ENCODE data around the gene SLC27A2.

The SLC27A2 gene

GRCh38 chr15:50162969-50163718 is 18.9 kb upstream of the SLC27A2 start:
- Histone ChIP-seq H4K91ac (ENCODE audit: low read depth, low read length, poor library complexity) (no peak overlapping the region), H3K4me1 (ENCODE audit: control insufficient read depth in 2 of 2, insufficient read depth in 1 of 2, low read depth in 1 of 2, low read length in 2 of 2) (no peaks in the 10 kb centered on the region), H2AFZ (ENCODE audit: low read length) (no peak overlapping the region), H3K9ac (ENCODE audit: low read depth, low read length, poor library complexity) (no peak overlapping the region), H3K36me3 (replicated peaks in 1 of 2; ENCODE audit: control insufficient read depth in 2 of 2, insufficient read depth in 2 of 2, low read length in 2 of 2) (no peaks in the 10 kb centered on the region), H2AK5ac (ENCODE audit: low read depth, low read length) (no peak overlapping the region), H2BK5ac (ENCODE audit: low read length) (no peak overlapping the region), H3K4me2 (ENCODE audit: insufficient read depth, low read length, poor library complexity, severe bottlenecking) (no peak overlapping the region), H3K79me1 (ENCODE audit: low read depth, low read length) (no peaks in the 10 kb centered on the region), H3K18ac (ENCODE audit: low read length) (no peak overlapping the region), H3K23ac (ENCODE audit: low read depth, low read length, poor library complexity) (no peak overlapping the region), H2BK12ac (ENCODE audit: low read length) (no peak overlapping the region), H3K4me3 (ENCODE audit: low read length in 2 of 2) (no peak overlapping the region), H3K4ac (ENCODE audit: low read length) (no peak overlapping the region), H2BK15ac (ENCODE audit: low read length) (no peak overlapping the region), H3K14ac (ENCODE audit: low read length) (no peak overlapping the region), H3K27me3 (ENCODE audit: control insufficient read depth in 3 of 3, insufficient read depth in 3 of 3, low read depth in 1 of 3, low read length in 3 of 3) (no peaks in the 10 kb centered on the region), H3K27ac (replicated peaks; ENCODE audit: low read length) (no peak overlapping the region), H2BK120ac (ENCODE audit: low read depth, low read length) (no peak overlapping the region), H3K9me3 (replicated peaks in 1 of 2; ENCODE audit: control insufficient read depth in 2 of 2, insufficient read depth in 1 of 2, low read depth in 1 of 2, low read length in 2 of 2) (no peaks in the 10 kb centered on the region), H4K8ac (ENCODE audit: low read depth, low read length) (no peak overlapping the region)
- no CpG with 5 or more reads among the region's 2 CpGs for WGBS, 2 donors (ENCODE audit: extremely low coverage in 2 of 2, insufficient read length in 2 of 2, insufficient replicate concordance in 1 of 2)
- DNase-seq (ENCODE audit: low spot score): no peak

DNA sequence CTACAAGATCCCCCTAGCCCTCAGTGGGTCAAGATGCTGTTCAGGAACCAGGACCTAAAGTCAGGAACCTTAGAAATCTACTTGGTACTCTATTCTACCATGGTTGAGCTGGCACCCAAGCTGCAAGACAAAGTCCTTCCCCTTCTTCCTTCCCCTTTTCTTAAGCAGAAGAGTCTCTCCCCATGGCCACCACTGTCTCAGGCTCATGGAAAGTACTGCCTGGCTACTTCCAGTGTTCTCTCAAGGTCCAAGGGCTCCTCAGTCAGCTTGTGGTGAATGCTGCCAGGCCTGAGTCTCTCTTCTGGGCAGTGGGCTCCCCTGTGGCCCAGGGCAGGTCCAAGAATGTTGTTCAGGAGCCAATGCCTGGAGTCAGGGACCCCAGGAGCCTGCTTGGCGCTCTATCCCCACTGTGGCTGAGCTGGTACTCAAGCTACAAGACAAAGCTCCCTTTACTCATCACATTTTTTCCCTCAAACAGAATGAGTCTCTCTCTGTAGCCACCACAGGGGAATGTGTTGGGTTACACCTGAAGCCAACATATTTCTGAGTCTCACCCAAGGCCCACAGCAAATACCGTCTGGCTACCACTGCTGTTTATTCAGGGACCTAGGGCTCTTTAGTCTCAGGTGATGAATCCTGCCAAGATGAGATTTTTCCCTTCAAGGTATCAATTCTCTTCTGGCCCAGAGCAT is 18.1 kb upstream of the SLC27A2 start:
- Histone ChIP-seq H3K9ac (ENCODE audit: low read depth, low read length, poor library complexity) (no peak overlapping the region), H3K9me3 (replicated peaks in 1 of 2; ENCODE audit: control insufficient read depth in 2 of 2, insufficient read depth in 1 of 2, low read depth in 1 of 2, low read length in 2 of 2) (no peaks in the 10 kb centered on the region), H3K36me3 (replicated peaks in 1 of 2; ENCODE audit: control insufficient read depth in 2 of 2, insufficient read depth in 2 of 2, low read length in 2 of 2) (no peaks in the 10 kb centered on the region), H3K14ac (ENCODE audit: low read length) (no peak overlapping the region), H4K8ac (ENCODE audit: low read depth, low read length) (no peak overlapping the region), H2BK15ac (ENCODE audit: low read length) (no peak overlapping the region), H2BK12ac (ENCODE audit: low read length) (no peak overlapping the region), H3K4me3 (ENCODE audit: low read length in 2 of 2) (no peak overlapping the region), H3K27ac (replicated peaks; ENCODE audit: low read length) (no peak overlapping the region), H2BK5ac (ENCODE audit: low read length) (no peak overlapping the region), H2AK5ac (ENCODE audit: low read depth, low read length) (no peak overlapping the region), H3K4me1 (ENCODE audit: control insufficient read depth in 2 of 2, insufficient read depth in 1 of 2, low read depth in 1 of 2, low read length in 2 of 2) (no peaks in the 10 kb centered on the region), H3K4ac (ENCODE audit: low read length) (no peak overlapping the region), H4K91ac (ENCODE audit: low read depth, low read length, poor library complexity) (no peak overlapping the region), H3K27me3 (ENCODE audit: control insufficient read depth in 3 of 3, insufficient read depth in 3 of 3, low read depth in 1 of 3, low read length in 3 of 3) (no peaks in the 10 kb centered on the region), H3K18ac (ENCODE audit: low read length) (no peak overlapping the region), H3K4me2 (ENCODE audit: insufficient read depth, low read length, poor library complexity, severe bottlenecking) (no peak overlapping the region), H3K79me1 (ENCODE audit: low read depth, low read length) (no peaks in the 10 kb centered on the region), H2AFZ (ENCODE audit: low read length) (no peak overlapping the region), H3K23ac (ENCODE audit: low read depth, low read length, poor library complexity) (no peak overlapping the region), H2BK120ac (ENCODE audit: low read depth, low read length) (no peak overlapping the region)
- DNase-seq (ENCODE audit: low spot score): no peak
- no CpG with 5 or more reads among the region's 2 CpGs for WGBS, 2 donors (ENCODE audit: extremely low coverage in 2 of 2, insufficient read length in 2 of 2, insufficient replicate concordance in 1 of 2)

DNA sequence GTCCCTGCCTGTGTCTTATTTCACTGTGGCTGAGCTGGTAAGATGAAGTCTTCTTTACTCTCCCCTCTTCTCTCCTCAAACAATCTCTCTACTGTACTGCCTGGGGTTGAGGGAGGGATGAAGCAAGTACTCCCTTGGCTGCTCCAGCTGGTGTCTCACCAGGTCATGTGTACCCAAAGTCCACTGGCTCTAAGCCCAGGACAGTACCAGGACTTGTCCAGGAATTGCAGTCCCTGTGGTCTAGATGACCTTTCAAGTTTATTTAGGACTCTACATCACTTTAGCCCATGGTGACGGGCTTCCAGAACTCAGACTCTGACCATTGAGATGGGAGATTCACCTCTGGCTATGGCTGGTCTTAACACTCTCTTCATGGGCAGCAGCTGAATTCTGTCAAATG is 17.5 kb upstream of the SLC27A2 start:
- Histone ChIP-seq H4K8ac (ENCODE audit: low read depth, low read length) (no peak overlapping the region), H2BK5ac (ENCODE audit: low read length) (no peak overlapping the region), H3K4me2 (ENCODE audit: insufficient read depth, low read length, poor library complexity, severe bottlenecking) (no peak overlapping the region), H3K36me3 (replicated peaks in 1 of 2; ENCODE audit: control insufficient read depth in 2 of 2, insufficient read depth in 2 of 2, low read length in 2 of 2) (no peaks in the 10 kb centered on the region), H3K4me1 (ENCODE audit: control insufficient read depth in 2 of 2, insufficient read depth in 1 of 2, low read depth in 1 of 2, low read length in 2 of 2) (no peaks in the 10 kb centered on the region), H3K23ac (ENCODE audit: low read depth, low read length, poor library complexity) (no peak overlapping the region), H2AK5ac (ENCODE audit: low read depth, low read length) (no peak overlapping the region), H3K4me3 (ENCODE audit: low read length in 2 of 2) (no peak overlapping the region), H2BK120ac (ENCODE audit: low read depth, low read length) (no peak overlapping the region), H3K9ac (ENCODE audit: low read depth, low read length, poor library complexity) (no peak overlapping the region), H3K9me3 (replicated peaks in 1 of 2; ENCODE audit: control insufficient read depth in 2 of 2, insufficient read depth in 1 of 2, low read depth in 1 of 2, low read length in 2 of 2) (no peaks in the 10 kb centered on the region), H3K4ac (ENCODE audit: low read length) (no peak overlapping the region), H2AFZ (ENCODE audit: low read length) (no peak overlapping the region), H3K79me1 (ENCODE audit: low read depth, low read length) (no peaks in the 10 kb centered on the region), H3K18ac (ENCODE audit: low read length) (no peak overlapping the region), H3K27ac (replicated peaks; ENCODE audit: low read length) (no peak overlapping the region), H3K27me3 (ENCODE audit: control insufficient read depth in 3 of 3, insufficient read depth in 3 of 3, low read depth in 1 of 3, low read length in 3 of 3) (no peaks in the 10 kb centered on the region), H2BK15ac (ENCODE audit: low read length) (no peak overlapping the region), H2BK12ac (ENCODE audit: low read length) (no peak overlapping the region), H3K14ac (ENCODE audit: low read length) (no peak overlapping the region), H4K91ac (ENCODE audit: low read depth, low read length, poor library complexity) (no peak overlapping the region)
- DNase-seq (ENCODE audit: low spot score): no peak
- no CpG with 5 or more reads among the region's 1 CpG for WGBS, 2 donors (ENCODE audit: extremely low coverage in 2 of 2, insufficient read length in 2 of 2, insufficient replicate concordance in 1 of 2)

DNA sequence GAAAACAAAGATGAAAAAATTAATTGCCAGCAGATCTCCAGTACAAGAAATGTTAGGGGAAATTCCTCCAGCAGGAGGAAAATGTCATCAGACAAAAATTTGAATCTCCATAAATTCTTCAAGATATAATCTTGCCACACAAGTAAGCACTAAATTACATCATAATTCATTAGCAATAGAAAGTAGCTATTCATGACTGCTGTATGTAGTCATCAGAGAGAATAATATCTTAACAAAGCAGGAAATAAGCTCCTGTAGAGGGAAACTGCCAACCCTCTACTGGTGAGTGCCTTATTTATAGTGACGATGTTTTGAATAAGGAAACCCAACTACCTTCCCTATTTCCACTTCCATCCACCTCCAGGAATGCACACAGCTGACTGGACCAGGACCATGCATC is 15.8 kb upstream of the SLC27A2 start:
- H2AFZ ChIP-seq (ENCODE audit: low read length): no peak overlapping the region
- H2BK120ac ChIP-seq (ENCODE audit: low read depth, low read length): no peak overlapping the region
- H2BK15ac ChIP-seq (ENCODE audit: low read length): no peak overlapping the region
- no peak overlapping the region for H2BK12ac ChIP-seq (ENCODE audit: low read length)
- H3K9ac ChIP-seq (ENCODE audit: low read depth, low read length, poor library complexity): no peak overlapping the region
- H3K4me3 ChIP-seq (ENCODE audit: low read length in 2 of 2): no peak overlapping the region
- no peak overlapping the region for H3K27ac ChIP-seq (replicated peaks; ENCODE audit: low read length)
- H3K18ac ChIP-seq (ENCODE audit: low read length): no peak overlapping the region
- H2AK5ac ChIP-seq (ENCODE audit: low read depth, low read length): no peak overlapping the region
- no peak overlapping the region for H4K91ac ChIP-seq (ENCODE audit: low read depth, low read length, poor library complexity)
- no peak overlapping the region for H3K14ac ChIP-seq (ENCODE audit: low read length)
- H3K4ac ChIP-seq (ENCODE audit: low read length): no peak overlapping the region
- no peak overlapping the region for H4K8ac ChIP-seq (ENCODE audit: low read depth, low read length)
- H3K79me1 ChIP-seq (ENCODE audit: low read depth, low read length): no peaks in the 10 kb centered on the region
- H3K36me3 ChIP-seq (replicated peaks in 1 of 2; ENCODE audit: control insufficient read depth in 2 of 2, insufficient read depth in 2 of 2, low read length in 2 of 2): no peaks in the 10 kb centered on the region
- no peak overlapping the region for H3K23ac ChIP-seq (ENCODE audit: low read depth, low read length, poor library complexity)
- H3K9me3 ChIP-seq (replicated peaks in 1 of 2; ENCODE audit: control insufficient read depth in 2 of 2, insufficient read depth in 1 of 2, low read depth in 1 of 2, low read length in 2 of 2): no peaks in the 10 kb centered on the region
- WGBS, 2 donors (ENCODE audit: extremely low coverage in 2 of 2, insufficient read length in 2 of 2, insufficient replicate concordance in 1 of 2): no CpG with 5 or more reads among the region's 1 CpG
- H2BK5ac ChIP-seq (ENCODE audit: low read length): no peak overlapping the region
- H3K4me2 ChIP-seq (ENCODE audit: insufficient read depth, low read length, poor library complexity, severe bottlenecking): no peak overlapping the region
- no peaks in the 10 kb centered on the region for H3K4me1 ChIP-seq (ENCODE audit: control insufficient read depth in 2 of 2, insufficient read depth in 1 of 2, low read depth in 1 of 2, low read length in 2 of 2)
- no peak for DNase-seq (ENCODE audit: low spot score)
- H3K27me3 ChIP-seq (ENCODE audit: control insufficient read depth in 3 of 3, insufficient read depth in 3 of 3, low read depth in 1 of 3, low read length in 3 of 3): no peaks in the 10 kb centered on the region

All from neuronal stem cell (in vitro differentiated cells).